Measurements from ENCODE around the gene EGR4.

EGR4 gene

GRCh38 chr2:73253901-73254300, 39.4 kb downstream of the EGR4 start:
- no peak for DNase-seq (ENCODE audit: low read depth, low spot score)
- peak overlapping the region; percentile 60 for H3K27ac ChIP-seq

GRCh38 chr2:73253400-73253799, 39.9 kb downstream of the EGR4 start:
- peak overlapping the region; percentile 60 for H3K27ac ChIP-seq
- DNase-seq (ENCODE audit: low read depth, low spot score) = no peak

GRCh38 chr2:73252238-73253027, 40.9 kb downstream of the EGR4 start:
- H3K27ac ChIP-seq = no peak overlapping the region
- DNase-seq (ENCODE audit: low read depth, low spot score) = no peak

- DNase-seq (ENCODE audit: low read depth, low spot score) = no peak
Observed at GRCh38 chr2:73250872-73251846, 42.2 kb downstream of the EGR4 start.

GRCh38 chr2:73249636-73250035, 43.7 kb downstream of the EGR4 start:
- H3K27ac ChIP-seq = no peak overlapping the region
- no peak for DNase-seq (ENCODE audit: low read depth, low spot score)

More at GRCh38 chr2:73250872-73251846, 42.2 kb downstream of the EGR4 start:
- no peak overlapping the region for H3K27ac ChIP-seq

GRCh38 chr2:73246850-73247249, 46.5 kb downstream of the EGR4 start:
- H3K27ac ChIP-seq = no peak overlapping the region
- DNase-seq (ENCODE audit: low read depth, low spot score) = no peak

GRCh38 chr2:73244580-73244979, 48.8 kb downstream of the EGR4 start:
- no peak for DNase-seq (ENCODE audit: low read depth, low spot score)
- H3K27ac ChIP-seq = no peak overlapping the region

GRCh38 chr2:73243884-73244570, 49.3 kb downstream of the EGR4 start:
- DNase-seq (ENCODE audit: low read depth, low spot score) = peak; percentile 72
- peak overlapping the region; percentile 42 for H3K27ac ChIP-seq
